CD14-positive monocyte (primary cell): Measurements from ENCODE around the gene CABYR. TPM values are rescaled to one million over a fixed set of nuclear protein-coding genes. Genes with fewer than 3 reads are reported as not detected.
A peak's percentile ranks its signal among the peaks of the same experiment; 100 is the strongest.

ENCODE experiments used
- DNase-seq, 3 donors: peaks; one replicate each; pipeline ENCODE4 v3.0.0-alpha.2; 2011 to 2022
- H2AFZ ChIP-seq: 2 replicates; pipeline ENCODE4 v1.6.0; 2012; ENCODE audit warnings: mild to moderate bottlenecking, low read depth, low read length, inconsistent platforms; ENCODE audit not compliant: insufficient read depth, poor library complexity, severe bottlenecking
- H3K27ac ChIP-seq, 2 donors: 1 replicate in 1 of 2; 2 replicates in 1 of 2; pipeline ENCODE4 v1.5.1; 2012 to 2013; ENCODE audit warnings: low read length in 2 of 2, control low read depth in 1 of 2, inconsistent platforms in 1 of 2, low read depth in 1 of 2, mild to moderate bottlenecking in 1 of 2
- H3K27me3 ChIP-seq, 2 donors: one replicate each; pipeline versions ENCODE4 v1.6.0 to v1.6.1; 2011 to 2013; ENCODE audit warnings: low read length in 2 of 2; ENCODE audit not compliant: control insufficient read depth in 2 of 2, insufficient read depth in 2 of 2
- H3K36me3 ChIP-seq, 2 donors: replicated peaks in 1 of 2; 1 replicate in 1 of 2; 2 replicates in 1 of 2; pipeline versions ENCODE4 v1.5.1 to v1.6.1; 2012 to 2013; ENCODE audit warnings: low read length in 2 of 2, control low read depth in 1 of 2, inconsistent platforms in 1 of 2, mild to moderate bottlenecking in 1 of 2; ENCODE audit not compliant: insufficient read depth in 2 of 2, control insufficient read depth in 1 of 2
- H3K4me1 ChIP-seq, 2 donors: 1 replicate in 1 of 2; 2 replicates in 1 of 2; pipeline versions ENCODE4 v1.5.1 to v1.6.1; 2012 to 2013; ENCODE audit warnings: low read length in 2 of 2, control low read depth in 1 of 2, inconsistent platforms in 1 of 2, mild to moderate bottlenecking in 1 of 2, moderate library complexity in 1 of 2; ENCODE audit not compliant: insufficient read depth in 2 of 2, control insufficient read depth in 1 of 2
- H3K4me2 ChIP-seq: replicated peaks from 2 replicates; pipeline ENCODE3; 2012; ENCODE audit warnings: low read length, moderate library complexity, mild to moderate bottlenecking; ENCODE audit not compliant: poor library complexity, severe bottlenecking; ENCODE audit errors: extremely low read depth
- H3K4me3 ChIP-seq, 3 experiments: fragments of 200-600 bp in 1 of 3; sonication (generic) in 1 of 3; replicated peaks in 1 of 3; 1 replicate in 2 of 3; 2 replicates in 1 of 3; pipeline ENCODE4 v1.5.1; 2011 to 2013; ENCODE audit warnings: low read length in 3 of 3, mild to moderate bottlenecking in 3 of 3, control low read depth in 2 of 3, low read depth in 2 of 3, inconsistent platforms in 1 of 3, moderate library complexity in 1 of 3
- H3K79me2 ChIP-seq: 2 replicates; pipeline ENCODE4 v1.6.0; 2012; ENCODE audit warnings: mild to moderate bottlenecking, control low read depth, inconsistent platforms, low read length, moderate library complexity; ENCODE audit not compliant: insufficient read depth
- H3K9ac ChIP-seq: 2 replicates; pipeline ENCODE4 v1.6.0; 2017; ENCODE audit warnings: low read length, mild to moderate bottlenecking; ENCODE audit not compliant: insufficient read depth, poor library complexity, severe bottlenecking
- H3K9me3 ChIP-seq, 2 donors: replicated peaks in 1 of 2; 1 replicate in 1 of 2; 2 replicates in 1 of 2; pipeline versions ENCODE4 v1.5.1 to v1.6.1; 2012 to 2013; ENCODE audit warnings: low read length in 2 of 2, control low read depth in 1 of 2; ENCODE audit not compliant: control insufficient read depth in 1 of 2, insufficient read depth in 1 of 2
- H4K20me1 ChIP-seq: 2 replicates; pipeline ENCODE4 v1.6.0; 2012; ENCODE audit warnings: mild to moderate bottlenecking, low read length, control low read depth, moderate library complexity; ENCODE audit not compliant: insufficient read depth
- H3K27ac Mint-ChIP-seq, 7 donors: one replicate each; pipeline ENCODE4 v1.8.0; 2020; ENCODE audit warnings: mild to moderate bottlenecking in 7 of 7, mixed read lengths in 7 of 7, moderate library complexity in 6 of 7, inconsistent platforms in 2 of 7
- H3K27me3 Mint-ChIP-seq, 3 donors: one replicate each; pipeline ENCODE4 v1.8.0; 2021 to 2022; ENCODE audit warnings: low read depth in 3 of 3, mild to moderate bottlenecking in 3 of 3, mixed read lengths in 3 of 3, moderate library complexity in 3 of 3, inconsistent platforms in 1 of 3
- H3K36me3 Mint-ChIP-seq, 2 donors: one replicate each; pipeline ENCODE4 v1.8.0; 2020; ENCODE audit warnings: mixed read lengths in 2 of 2, inconsistent platforms in 1 of 2, mild to moderate bottlenecking in 1 of 2
- H3K4me1 Mint-ChIP-seq: one replicate; pipeline ENCODE4 v1.8.0; 2020; ENCODE audit warnings: mild to moderate bottlenecking, mixed read lengths
- H3K4me3 Mint-ChIP-seq, 2 donors: one replicate each; pipeline ENCODE4 v1.8.0; 2020; ENCODE audit warnings: mild to moderate bottlenecking in 2 of 2, mixed read lengths in 2 of 2, moderate library complexity in 1 of 2
- H3K9me3 Mint-ChIP-seq, 7 donors: one replicate each; pipeline ENCODE4 v1.8.0; 2020 to 2022; ENCODE audit warnings: mixed read lengths in 7 of 7, mild to moderate bottlenecking in 6 of 7, moderate library complexity in 6 of 7, inconsistent platforms in 2 of 7
- WGBS: methylation state at CpG from one replicate; pipeline ENCODE4 v1.1.5; 2013; ENCODE audit warnings: missing lambda C conversion rate; ENCODE audit not compliant: insufficient coverage; 5-methylcytosine and 5-hydroxymethylcytosine counted together
- intact Hi-C, 2 donors: fragments of 100-400 bp; cut with micrococcal nuclease; formaldehyde crosslinking; loops; one replicate each; pipeline versions ENCODE4 v1.15.0 to v1.15.1; 2023
- polyA plus RNA-seq, 3 donors: library from polyadenylated mRNA; depleted of rRNA in 1 of 3; unstranded in 2 of 3; stranded (reverse) in 1 of 3; fragments of 300-500 nt in 2 of 3; fragments of >200 nt in 1 of 3; fragmentation: Illumina TruSeq in 2 of 3; gene quantifications; 1 replicate in 2 of 3; 2 replicates in 1 of 3; pipeline ENCODE4 v1.2.3, GENCODE V29; 2012 to 2021
- TF ChIP-seq, protein P1 (sequence below): fragments of 200-600 bp; IDR thresholded peaks from one replicate; pipeline ENCODE4 v1.8.0; 2022; ENCODE audit warnings: antibody characterized with exemption, mild to moderate bottlenecking

The CABYR gene
- polyA plus RNA-seq, 3 donors = 0.07 TPM; not detected in 2

DNA sequence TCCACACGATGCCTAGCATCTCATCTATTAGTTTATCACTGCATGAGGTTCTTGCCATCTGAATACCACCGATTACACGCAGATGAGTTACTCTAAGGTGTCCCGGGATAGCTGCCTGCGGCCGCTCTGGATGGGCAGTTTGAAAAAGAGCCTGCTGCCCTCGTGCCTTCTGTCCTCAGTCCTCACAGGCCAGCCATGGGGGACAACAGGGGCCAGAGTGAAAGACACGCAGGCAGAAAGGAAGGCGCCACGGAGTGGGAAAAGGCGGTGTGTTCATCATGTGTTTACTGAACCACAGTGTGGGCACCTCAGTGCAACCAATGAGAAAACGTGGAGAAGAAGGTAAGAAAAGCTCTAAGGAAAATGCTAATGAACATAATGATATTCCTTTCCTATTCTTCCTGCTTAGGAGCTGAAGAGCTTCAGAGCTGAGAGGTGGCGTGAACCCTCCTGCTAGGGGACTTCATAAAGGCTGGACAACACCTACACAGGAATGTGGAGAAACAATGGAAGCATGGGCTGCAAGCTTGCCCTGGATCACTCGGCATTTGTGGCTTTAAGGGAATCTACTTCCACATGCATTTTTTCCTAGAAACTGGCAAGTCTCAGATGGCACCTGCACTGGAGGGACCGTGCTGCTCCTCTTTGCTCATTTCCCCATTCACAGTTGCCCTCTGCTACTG, 50.9 kb downstream of the CABYR start:
- Histone ChIP-seq H3K27ac (no peak overlapping the region), H3K9me3 (no peaks in the 10 kb centered on the region), H3K27me3 (no peaks in the 10 kb centered on the region), H3K4me3 (no peak overlapping the region), H4K20me1 (no peaks in the 10 kb centered on the region), H3K4me2 (no peak overlapping the region), H3K4me1 (peaks cover 6 to 13% of the 10 kb centered on the region in 2 donors), H3K9ac (no peak overlapping the region), H2AFZ (no peak overlapping the region), H3K36me3 (peaks cover 0 to 8% of the 10 kb centered on the region in 2 donors), H3K79me2 (no peaks in the 10 kb centered on the region)
- Mint-ChIP-seq H3K36me3 (peaks cover 16 to 20% of the 10 kb centered on the region in 2 donors), H3K27ac (peak overlapping the region in 1 of 7 donors; percentile 66), H3K27me3 (no peaks in the 10 kb centered on the region), H3K9me3 (no peaks in the 10 kb centered on the region), H3K4me3 (no peak overlapping the region), H3K4me1 (peaks cover 16% of the 10 kb centered on the region)
- no peak for DNase-seq
- TF ChIP-seq, protein P1, sequence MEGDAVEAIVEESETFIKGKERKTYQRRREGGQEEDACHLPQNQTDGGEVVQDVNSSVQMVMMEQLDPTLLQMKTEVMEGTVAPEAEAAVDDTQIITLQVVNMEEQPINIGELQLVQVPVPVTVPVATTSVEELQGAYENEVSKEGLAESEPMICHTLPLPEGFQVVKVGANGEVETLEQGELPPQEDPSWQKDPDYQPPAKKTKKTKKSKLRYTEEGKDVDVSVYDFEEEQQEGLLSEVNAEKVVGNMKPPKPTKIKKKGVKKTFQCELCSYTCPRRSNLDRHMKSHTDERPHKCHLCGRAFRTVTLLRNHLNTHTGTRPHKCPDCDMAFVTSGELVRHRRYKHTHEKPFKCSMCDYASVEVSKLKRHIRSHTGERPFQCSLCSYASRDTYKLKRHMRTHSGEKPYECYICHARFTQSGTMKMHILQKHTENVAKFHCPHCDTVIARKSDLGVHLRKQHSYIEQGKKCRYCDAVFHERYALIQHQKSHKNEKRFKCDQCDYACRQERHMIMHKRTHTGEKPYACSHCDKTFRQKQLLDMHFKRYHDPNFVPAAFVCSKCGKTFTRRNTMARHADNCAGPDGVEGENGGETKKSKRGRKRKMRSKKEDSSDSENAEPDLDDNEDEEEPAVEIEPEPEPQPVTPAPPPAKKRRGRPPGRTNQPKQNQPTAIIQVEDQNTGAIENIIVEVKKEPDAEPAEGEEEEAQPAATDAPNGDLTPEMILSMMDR = no peak
- intact Hi-C loops = no loop called here
- 96% methylated on average over 10 of the region's 15 CpGs for whole genome bisulfite sequencing

DNA sequence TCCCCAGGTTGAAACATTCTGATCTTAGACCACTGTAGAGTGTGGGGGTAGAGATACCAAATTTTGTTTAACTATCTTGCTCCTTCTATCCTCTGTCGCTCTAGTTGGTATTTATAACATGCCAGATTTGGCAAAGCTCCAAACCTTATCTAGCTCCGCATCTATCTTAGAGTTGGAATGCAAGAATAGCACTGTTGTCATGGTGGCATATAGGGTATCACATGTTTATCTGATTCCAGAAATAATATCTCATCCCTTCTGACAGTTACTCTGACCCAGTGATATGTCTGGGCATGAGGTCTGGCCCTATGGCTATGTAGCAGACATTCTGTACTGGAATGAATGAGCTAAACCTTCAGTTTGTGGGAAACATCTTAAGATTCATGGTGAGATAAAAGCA, 51.7 kb downstream of the CABYR start:
- no CpG with 5 or more reads among the region's 2 CpGs for WGBS
- no peak overlapping the region for H3K27ac Mint-ChIP-seq
- H3K27me3 Mint-ChIP-seq = no peaks in the 10 kb centered on the region
- no peaks in the 10 kb centered on the region for H4K20me1 ChIP-seq
- no peak overlapping the region for H3K4me2 ChIP-seq
- no peak overlapping the region for H3K4me3 Mint-ChIP-seq
- no peak for DNase-seq
- no peak overlapping the region for H3K4me3 ChIP-seq
- no peak overlapping the region for H2AFZ ChIP-seq
- H3K79me2 ChIP-seq = no peaks in the 10 kb centered on the region
- peaks cover 0 to 15% of the 10 kb centered on the region in 2 donors for H3K36me3 ChIP-seq
- peaks cover 21 to 22% of the 10 kb centered on the region in 2 donors for H3K36me3 Mint-ChIP-seq
- no peaks in the 10 kb centered on the region for H3K27me3 ChIP-seq
- TF ChIP-seq, protein P1 = no peak
- H3K9me3 Mint-ChIP-seq = no peaks in the 10 kb centered on the region
- peaks cover 6 to 13% of the 10 kb centered on the region in 2 donors for H3K4me1 ChIP-seq
- no peaks in the 10 kb centered on the region for H3K9me3 ChIP-seq
- peaks cover 16% of the 10 kb centered on the region for H3K4me1 Mint-ChIP-seq
- intact Hi-C loops = no loop called here
- no peak overlapping the region for H3K9ac ChIP-seq
- H3K27ac ChIP-seq = no peak overlapping the region
